Measurements from ENCODE around the gene C5orf22.

Gene C5orf22

DNA sequence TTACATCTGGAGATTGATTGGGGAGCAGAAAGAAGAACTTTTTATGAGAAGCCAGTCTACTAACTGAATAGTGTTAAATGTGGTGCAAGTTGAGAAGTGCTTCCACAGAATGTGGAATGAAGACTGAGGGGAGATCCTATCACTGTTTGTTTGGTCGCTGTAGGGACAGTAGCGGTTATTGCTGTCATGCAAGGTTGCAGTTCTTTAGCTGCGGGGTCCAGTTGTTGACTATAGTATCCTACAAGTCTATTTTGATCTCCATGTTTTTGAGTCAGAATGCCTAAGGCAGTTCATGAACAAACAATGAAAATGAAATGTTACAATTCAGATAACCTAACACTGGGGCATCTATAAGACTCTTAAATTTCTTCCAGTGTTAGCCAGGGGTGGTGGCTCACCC lies 61.6 kb downstream of the C5orf22 start:
- POLR2A ChIA-PET: no interaction called here
- no peaks in the 10 kb centered on the region for H3K4me1 ChIP-seq (ENCODE audit: control insufficient read depth, insufficient read depth, low read length)
- H3K9me3 ChIP-seq (ENCODE audit: control insufficient read depth, insufficient read depth, low read depth, low read length): no peaks in the 10 kb centered on the region
- no peak overlapping the region for H3K27ac ChIP-seq (ENCODE audit: extremely low read depth, low read depth, low read length)
- CTCF ChIA-PET: interaction anchor here (1.0 to 3.4 kb wide), 3 partner anchors 12 to 483 kb away, joined by 4 to 15 read pairs (median 6); no protein-coding TSS in a partner anchor
- H3K36me3 ChIP-seq (ENCODE audit: control insufficient read depth in 2 of 2, insufficient read depth in 1 of 2, low read length in 2 of 2): no peaks in the 10 kb centered on the region
- TF ChIP-seq ZFP41 (tag by site-specific recombination; IDR thresholded peaks at IDR 0.05; ENCODE audit: borderline replicate concordance) (no peak), ZNF416 (tag by site-specific recombination; IDR thresholded peaks at IDR 0.05) (no peak), ZNF664 (tag by site-specific recombination; IDR thresholded peaks at IDR 0.05) (no peak), ZNF341 (tag by site-specific recombination; IDR thresholded peaks at IDR 0.05; ENCODE audit: low read depth) (no peak)
- TF ChIP-seq, protein P1, sequence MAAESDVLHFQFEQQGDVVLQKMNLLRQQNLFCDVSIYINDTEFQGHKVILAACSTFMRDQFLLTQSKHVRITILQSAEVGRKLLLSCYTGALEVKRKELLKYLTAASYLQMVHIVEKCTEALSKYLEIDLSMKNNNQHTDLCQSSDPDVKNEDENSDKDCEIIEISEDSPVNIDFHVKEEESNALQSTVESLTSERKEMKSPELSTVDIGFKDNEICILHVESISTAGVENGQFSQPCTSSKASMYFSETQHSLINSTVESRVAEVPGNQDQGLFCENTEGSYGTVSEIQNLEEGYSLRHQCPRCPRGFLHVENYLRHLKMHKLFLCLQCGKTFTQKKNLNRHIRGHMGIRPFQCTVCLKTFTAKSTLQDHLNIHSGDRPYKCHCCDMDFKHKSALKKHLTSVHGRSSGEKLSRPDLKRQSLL (tag by site-specific recombination; IDR thresholded peaks at IDR 0.05): no peak
- TF ChIP-seq, protein P2, sequence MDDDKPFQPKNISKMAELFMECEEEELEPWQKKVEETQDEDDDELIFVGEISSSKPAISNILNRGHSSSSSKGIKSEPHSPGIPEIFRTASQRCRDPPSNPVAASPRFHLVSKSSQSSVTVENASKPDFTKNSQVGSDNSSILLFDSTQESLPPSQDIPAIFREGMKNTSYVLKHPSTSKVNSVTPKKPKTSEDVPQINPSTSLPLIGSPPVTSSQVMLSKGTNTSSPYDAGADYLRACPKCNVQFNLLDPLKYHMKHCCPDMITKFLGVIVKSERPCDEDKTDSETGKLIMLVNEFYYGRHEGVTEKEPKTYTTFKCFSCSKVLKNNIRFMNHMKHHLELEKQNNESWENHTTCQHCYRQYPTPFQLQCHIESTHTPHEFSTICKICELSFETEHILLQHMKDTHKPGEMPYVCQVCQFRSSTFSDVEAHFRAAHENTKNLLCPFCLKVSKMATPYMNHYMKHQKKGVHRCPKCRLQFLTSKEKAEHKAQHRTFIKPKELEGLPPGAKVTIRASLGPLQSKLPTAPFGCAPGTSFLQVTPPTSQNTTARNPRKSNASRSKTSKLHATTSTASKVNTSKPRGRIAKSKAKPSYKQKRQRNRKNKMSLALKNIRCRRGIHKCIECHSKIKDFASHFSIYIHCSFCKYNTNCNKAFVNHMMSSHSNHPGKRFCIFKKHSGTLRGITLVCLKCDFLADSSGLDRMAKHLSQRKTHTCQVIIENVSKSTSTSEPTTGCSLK (tag by site-specific recombination; IDR thresholded peaks at IDR 0.05): no peak
- TF ChIP-seq, protein P3, sequence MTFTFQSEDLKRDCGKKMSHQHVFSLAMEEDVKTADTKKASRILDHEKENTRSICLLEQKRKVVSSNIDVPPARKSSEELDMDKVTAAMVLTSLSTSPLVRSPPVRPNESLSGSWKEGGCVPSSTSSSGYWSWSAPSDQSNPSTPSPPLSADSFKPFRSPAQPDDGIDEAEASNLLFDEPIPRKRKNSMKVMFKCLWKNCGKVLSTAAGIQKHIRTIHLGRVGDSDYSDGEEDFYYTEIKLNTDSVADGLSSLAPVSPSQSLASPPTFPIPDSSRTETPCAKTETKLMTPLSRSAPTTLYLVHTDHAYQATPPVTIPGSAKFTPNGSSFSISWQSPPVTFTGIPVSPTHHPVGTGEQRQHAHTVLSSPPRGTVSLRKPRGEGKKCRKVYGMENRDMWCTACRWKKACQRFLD (tag by site-specific recombination; IDR thresholded peaks at IDR 0.05): no peak
- H3K4me3 ChIP-seq (ENCODE audit: low read depth, low read length): no peak overlapping the region

DNA sequence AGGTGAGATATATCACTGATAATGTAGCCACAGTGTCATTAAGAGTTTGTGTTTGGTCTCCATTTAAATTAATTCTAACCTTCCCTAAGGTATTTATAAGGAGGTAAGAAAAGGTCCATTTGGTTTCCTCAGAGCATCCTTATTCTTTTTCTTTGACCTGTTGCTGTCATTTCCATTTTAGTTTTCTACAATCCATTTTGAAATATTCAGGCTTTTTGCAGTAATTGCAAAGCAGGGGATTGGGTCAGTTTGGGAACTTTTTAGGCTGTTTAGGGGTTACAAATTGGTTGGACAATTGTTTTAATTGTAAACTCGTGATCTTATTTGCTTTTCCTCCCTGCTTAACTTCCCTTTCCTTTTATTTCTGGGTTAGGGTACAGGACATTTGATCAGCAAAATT lies 64.3 kb downstream of the C5orf22 start:
- ChIA-PET CTCF (interaction anchor here (0.9 kb wide), 1 partner anchor 497 kb away, joined by 4 read pairs; no protein-coding TSS in a partner anchor), POLR2A (no interaction called here)
- Histone ChIP-seq H3K36me3 (ENCODE audit: control insufficient read depth in 2 of 2, insufficient read depth in 1 of 2, low read length in 2 of 2) (no peaks in the 10 kb centered on the region), H3K4me1 (ENCODE audit: control insufficient read depth, insufficient read depth, low read length) (no peaks in the 10 kb centered on the region), H3K9me3 (ENCODE audit: control insufficient read depth, insufficient read depth, low read depth, low read length) (no peaks in the 10 kb centered on the region), H3K4me3 (ENCODE audit: low read depth, low read length) (no peak overlapping the region), H3K27ac (ENCODE audit: extremely low read depth, low read depth, low read length) (no peak overlapping the region)
- TF ChIP-seq ZNF138 (tag by site-specific recombination; IDR thresholded peaks at IDR 0.05; ENCODE audit: borderline replicate concordance): no peak
- TF ChIP-seq SCRT2 (tag by site-specific recombination; IDR thresholded peaks at IDR 0.05): 0 out of 2 replicates have a peak, but pooled peaks have one; percentile 55
- TF ChIP-seq, protein P4, sequence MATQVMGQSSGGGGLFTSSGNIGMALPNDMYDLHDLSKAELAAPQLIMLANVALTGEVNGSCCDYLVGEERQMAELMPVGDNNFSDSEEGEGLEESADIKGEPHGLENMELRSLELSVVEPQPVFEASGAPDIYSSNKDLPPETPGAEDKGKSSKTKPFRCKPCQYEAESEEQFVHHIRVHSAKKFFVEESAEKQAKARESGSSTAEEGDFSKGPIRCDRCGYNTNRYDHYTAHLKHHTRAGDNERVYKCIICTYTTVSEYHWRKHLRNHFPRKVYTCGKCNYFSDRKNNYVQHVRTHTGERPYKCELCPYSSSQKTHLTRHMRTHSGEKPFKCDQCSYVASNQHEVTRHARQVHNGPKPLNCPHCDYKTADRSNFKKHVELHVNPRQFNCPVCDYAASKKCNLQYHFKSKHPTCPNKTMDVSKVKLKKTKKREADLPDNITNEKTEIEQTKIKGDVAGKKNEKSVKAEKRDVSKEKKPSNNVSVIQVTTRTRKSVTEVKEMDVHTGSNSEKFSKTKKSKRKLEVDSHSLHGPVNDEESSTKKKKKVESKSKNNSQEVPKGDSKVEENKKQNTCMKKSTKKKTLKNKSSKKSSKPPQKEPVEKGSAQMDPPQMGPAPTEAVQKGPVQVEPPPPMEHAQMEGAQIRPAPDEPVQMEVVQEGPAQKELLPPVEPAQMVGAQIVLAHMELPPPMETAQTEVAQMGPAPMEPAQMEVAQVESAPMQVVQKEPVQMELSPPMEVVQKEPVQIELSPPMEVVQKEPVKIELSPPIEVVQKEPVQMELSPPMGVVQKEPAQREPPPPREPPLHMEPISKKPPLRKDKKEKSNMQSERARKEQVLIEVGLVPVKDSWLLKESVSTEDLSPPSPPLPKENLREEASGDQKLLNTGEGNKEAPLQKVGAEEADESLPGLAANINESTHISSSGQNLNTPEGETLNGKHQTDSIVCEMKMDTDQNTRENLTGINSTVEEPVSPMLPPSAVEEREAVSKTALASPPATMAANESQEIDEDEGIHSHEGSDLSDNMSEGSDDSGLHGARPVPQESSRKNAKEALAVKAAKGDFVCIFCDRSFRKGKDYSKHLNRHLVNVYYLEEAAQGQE (tag by site-specific recombination; IDR thresholded peaks at IDR 0.05): no peak

DNA sequence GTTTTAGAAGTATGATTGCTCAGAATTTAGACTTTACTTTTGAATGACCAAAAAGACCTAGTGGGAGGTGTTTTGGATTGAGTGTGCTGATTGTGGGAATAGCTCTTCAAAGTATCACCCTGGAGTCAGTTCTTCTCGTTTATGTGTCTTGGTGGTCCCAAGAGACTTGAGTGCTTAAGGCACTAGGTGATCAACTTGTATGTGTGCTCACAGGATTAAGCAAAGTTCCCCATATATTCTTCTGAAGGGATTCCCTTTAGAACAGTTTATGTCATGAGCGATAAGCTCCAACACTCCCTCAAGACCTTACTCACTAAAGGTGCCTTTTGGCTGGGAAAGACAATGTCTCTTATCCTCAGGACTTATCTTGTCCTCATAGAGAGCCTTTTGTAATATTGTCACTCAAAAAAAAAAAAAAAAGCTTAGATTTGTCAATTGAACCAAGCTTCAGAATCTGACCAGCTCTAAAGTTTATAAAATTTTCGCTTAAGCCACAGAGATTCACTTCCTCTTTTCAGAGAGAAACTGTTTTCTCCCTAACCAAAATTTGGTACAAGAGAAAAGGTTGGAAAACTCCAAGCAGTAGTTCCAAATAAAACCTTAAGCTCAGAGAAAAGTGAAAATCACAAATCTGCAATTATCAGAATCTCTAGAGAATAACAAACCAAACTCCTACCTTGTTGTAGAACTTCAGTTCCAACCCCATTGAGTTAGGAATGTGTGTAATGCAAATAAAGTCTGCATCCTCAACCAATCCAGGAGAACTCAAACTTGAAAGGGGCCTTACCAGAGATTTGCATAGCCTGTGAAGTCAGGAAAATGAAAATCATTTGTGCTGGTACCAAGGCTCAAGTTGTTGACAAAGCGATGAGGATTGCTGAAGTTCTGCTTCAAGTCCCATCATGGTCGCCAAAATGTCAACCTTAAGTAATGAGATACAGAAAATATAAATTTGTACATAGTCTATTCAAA lies 66.8 kb downstream of the C5orf22 start:
- Histone ChIP-seq H3K4me3 (ENCODE audit: low read depth, low read length) (no peak overlapping the region), H3K4me1 (ENCODE audit: control insufficient read depth, insufficient read depth, low read length) (no peaks in the 10 kb centered on the region), H3K36me3 (ENCODE audit: control insufficient read depth in 2 of 2, insufficient read depth in 1 of 2, low read length in 2 of 2) (no peaks in the 10 kb centered on the region), H3K27ac (ENCODE audit: extremely low read depth, low read depth, low read length) (no peak overlapping the region), H3K9me3 (ENCODE audit: control insufficient read depth, insufficient read depth, low read depth, low read length) (no peaks in the 10 kb centered on the region)
- CTCF ChIA-PET: interaction anchor here (0.6 to 1.8 kb wide), 4 partner anchors 40 to 552 kb away, joined by 3 to 6 read pairs (median 4); no protein-coding TSS in a partner anchor
- POLR2A ChIA-PET: no interaction called here
- no peak for TF ChIP-seq ZBTB20 (tag by site-specific recombination; IDR thresholded peaks at IDR 0.05)
- TF ChIP-seq, protein P5, sequence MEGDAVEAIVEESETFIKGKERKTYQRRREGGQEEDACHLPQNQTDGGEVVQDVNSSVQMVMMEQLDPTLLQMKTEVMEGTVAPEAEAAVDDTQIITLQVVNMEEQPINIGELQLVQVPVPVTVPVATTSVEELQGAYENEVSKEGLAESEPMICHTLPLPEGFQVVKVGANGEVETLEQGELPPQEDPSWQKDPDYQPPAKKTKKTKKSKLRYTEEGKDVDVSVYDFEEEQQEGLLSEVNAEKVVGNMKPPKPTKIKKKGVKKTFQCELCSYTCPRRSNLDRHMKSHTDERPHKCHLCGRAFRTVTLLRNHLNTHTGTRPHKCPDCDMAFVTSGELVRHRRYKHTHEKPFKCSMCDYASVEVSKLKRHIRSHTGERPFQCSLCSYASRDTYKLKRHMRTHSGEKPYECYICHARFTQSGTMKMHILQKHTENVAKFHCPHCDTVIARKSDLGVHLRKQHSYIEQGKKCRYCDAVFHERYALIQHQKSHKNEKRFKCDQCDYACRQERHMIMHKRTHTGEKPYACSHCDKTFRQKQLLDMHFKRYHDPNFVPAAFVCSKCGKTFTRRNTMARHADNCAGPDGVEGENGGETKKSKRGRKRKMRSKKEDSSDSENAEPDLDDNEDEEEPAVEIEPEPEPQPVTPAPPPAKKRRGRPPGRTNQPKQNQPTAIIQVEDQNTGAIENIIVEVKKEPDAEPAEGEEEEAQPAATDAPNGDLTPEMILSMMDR (tag by site-specific recombination; IDR thresholded peaks at IDR 0.05): no peak
- TF ChIP-seq, protein P6, sequence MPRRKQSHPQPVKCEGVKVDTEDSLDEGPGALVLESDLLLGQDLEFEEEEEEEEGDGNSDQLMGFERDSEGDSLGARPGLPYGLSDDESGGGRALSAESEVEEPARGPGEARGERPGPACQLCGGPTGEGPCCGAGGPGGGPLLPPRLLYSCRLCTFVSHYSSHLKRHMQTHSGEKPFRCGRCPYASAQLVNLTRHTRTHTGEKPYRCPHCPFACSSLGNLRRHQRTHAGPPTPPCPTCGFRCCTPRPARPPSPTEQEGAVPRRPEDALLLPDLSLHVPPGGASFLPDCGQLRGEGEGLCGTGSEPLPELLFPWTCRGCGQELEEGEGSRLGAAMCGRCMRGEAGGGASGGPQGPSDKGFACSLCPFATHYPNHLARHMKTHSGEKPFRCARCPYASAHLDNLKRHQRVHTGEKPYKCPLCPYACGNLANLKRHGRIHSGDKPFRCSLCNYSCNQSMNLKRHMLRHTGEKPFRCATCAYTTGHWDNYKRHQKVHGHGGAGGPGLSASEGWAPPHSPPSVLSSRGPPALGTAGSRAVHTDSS (tag by site-specific recombination; IDR thresholded peaks at IDR 0.05): no peak

All from HEK293 (cell line).